Measurements from ENCODE around the gene CCDC60.
A peak's percentile ranks its signal among the peaks of the same experiment; 100 is the strongest.

Gene CCDC60

DNA sequence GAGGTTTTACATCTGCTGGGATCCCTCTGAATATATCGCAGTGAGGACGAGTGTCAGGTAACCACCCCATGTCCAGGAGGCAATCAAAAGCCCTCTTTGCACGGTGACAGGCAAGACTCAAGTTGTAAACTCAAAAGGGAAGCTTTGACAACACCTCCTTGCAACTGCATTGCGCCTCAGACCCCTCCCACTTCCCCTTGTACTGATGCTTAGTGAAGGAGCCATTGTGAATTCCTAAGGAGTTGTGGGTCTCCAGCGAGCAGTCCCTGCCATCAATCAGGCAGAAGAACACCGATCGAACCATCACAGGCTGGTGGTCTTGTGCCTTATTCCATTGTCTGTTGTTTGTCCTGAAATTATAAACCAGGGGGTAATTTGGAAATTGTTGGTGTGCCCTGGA lies 112.6 kb downstream of the CCDC60 start:
- no peak for DNase-seq (ENCODE audit: low read depth)

DNA sequence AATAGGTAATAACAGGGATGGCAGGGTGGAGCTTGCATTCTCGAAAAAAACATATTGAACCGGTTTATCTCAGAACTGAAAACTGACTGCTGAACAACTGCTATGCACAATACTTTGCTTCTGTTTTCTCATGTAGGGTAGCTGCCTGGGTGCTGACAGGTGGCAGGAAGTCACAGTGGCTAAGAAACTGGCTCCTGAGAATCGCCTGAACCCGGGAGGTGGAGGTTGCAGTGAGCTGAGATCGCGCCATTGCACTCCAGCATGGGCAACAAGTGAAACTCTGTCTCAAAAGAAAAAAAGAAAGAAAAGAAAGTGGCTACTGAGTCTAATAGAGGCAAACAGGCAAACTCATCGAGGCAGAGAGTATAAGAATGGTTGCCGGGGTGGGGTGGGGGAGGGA lies 113.1 kb downstream of the CCDC60 start:
- no peak for DNase-seq (ENCODE audit: low read depth)

DNA sequence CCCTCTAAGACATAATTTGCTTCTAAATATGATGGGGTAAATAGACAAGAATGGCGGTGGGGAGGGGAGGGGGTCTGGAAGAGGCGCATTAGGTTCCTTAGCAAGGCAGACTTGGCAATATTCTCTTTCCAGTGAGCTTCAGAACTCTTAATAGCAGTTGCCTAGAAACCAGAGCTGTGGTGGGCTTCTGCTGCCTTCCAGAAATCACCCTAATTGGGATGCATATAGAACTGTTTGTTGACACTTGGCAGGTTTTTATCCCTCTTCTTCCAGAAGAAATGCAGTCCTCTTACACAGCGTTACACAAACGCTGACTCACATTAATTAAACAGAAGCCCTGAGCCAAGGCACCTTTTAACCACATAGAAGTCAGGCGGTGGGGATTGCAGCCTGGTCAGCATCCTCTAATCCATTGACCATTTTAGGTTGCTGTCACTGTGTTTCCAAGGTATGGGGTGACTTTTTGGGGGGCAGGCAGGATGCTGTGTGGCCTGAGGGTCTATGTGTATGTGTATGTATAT lies 114.1 kb downstream of the CCDC60 start:
- no peak for DNase-seq (ENCODE audit: low read depth)

DNA sequence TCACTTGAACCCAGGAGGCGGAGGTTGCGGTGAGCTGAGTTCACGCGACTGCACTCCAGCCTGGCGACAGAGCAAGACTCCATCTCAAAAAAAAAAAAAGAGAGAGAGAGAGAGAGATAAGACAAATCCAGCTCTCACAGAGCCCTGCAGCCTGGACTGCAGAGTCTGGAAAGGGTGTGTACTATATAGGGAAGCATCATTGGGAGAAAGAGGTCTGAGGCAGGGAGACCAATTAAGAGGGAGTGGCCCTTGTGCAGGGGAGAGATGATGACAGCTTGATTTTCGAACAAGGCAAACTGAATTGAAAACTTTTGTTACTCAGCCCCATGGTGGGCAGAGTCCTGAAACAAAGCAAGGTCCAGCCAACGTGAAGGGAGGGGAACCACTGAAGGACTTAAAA lies 116.2 kb downstream of the CCDC60 start:
- DNase-seq (ENCODE audit: low read depth), result no peak

DNA sequence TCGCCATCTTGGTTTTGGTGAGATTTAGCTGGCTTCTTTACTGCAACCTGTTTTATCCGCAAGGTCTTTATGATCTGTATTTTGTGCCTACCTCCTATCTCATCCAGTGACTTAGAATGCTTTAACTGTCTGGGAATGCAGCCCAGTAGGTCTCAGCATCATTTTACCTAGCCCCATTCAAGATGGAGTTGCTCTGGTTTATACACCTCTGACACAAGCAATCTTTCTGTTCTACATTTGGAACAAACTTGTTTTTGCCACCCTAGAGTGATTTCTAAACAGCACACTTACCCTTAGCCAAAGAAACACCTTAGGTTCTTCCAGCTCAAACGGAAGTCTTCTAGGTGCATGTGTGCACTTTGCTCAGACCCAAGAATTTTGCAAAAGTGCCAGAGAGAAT lies 122.3 kb downstream of the CCDC60 start:
- no peak for DNase-seq (ENCODE audit: low read depth)

DNA sequence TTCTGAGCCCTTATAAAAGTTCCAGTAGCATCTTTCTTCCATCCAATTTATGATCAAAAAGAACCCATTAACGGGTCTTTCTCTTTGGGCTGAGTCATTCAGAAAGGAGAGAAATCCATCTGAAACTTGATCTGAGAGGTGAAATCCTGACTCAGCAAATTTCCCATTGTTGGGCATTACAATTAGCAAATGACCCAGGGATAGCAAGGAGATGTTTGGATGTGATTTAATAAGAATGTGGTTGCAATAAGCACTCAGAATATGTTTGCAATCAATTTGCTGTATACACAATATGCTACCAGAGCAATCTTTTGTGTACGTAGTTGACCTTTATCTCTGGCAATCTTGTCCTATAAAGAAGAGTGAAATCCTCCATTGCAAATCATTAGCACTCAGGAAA lies 122.7 kb downstream of the CCDC60 start:
- DNase-seq (ENCODE audit: low read depth), result no peak

DNA sequence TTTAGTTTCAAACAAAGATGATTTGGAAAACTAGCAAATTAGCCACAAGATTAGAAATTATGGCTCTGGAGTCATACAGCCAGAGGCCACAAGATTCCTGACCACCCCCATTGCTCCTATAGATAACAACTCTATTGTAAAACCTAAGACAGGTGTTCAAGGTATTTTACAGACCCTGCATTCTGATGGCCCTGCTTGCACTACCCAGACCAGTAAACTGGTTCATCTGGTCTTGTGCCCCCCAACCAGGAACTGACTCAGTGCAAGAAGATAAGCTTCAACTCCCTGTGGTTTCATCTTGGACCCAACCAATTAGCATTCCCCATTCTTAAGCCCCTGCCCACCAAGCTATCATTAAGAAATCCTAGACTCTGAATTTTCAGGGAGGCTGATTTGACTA lies 125.0 kb downstream of the CCDC60 start:
- DNase-seq (ENCODE audit: low read depth), result no peak

DNA sequence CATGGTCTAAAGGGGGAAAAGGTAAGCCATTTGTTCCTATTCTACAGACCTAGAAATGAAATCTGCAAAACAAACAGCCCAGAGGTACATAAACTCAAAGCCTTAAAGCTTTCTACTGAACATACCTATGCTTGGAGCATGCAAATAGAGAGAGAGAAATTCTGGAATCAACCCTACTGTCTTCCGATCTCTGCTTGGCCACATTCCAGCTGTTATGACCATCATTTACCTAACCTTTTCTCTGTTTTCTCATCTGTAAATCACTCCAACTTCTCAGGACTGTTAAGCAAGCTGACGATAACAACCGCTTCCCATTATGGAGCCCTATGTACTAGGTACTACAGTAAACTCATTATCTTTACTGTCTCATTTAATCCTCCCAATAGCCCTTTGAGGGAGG lies 126.3 kb downstream of the CCDC60 start:
- DNase-seq (ENCODE audit: low read depth), result no peak

DNA sequence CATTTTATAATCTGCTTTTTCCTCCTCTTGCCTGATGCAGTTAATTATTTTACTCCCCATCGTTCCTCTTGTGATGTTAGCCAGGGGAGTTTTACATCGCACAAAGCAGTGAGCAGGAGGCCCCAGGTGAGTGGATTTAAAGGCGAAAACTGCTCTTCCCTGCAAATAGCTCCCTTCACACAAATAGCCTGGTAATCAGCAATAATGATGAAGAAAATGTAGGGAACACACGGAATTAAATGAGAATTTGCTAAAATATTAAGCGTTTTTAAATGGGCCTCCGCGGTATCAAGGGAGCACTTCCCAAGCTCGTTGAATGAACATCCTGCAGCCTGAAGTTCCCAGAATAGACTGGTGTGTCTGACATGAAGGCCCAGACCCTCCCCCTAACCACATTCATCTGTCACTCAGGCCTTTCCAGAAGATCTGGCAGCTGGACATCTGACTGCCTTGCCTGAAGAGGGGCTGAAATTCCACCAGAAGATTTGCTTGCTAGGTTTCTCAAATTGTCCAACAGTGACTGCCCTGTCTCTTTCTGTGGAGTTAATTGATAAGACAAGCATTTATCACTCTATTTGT lies 127.2 kb downstream of the CCDC60 start:
- DNase-seq (ENCODE audit: low read depth), result no peak

DNA sequence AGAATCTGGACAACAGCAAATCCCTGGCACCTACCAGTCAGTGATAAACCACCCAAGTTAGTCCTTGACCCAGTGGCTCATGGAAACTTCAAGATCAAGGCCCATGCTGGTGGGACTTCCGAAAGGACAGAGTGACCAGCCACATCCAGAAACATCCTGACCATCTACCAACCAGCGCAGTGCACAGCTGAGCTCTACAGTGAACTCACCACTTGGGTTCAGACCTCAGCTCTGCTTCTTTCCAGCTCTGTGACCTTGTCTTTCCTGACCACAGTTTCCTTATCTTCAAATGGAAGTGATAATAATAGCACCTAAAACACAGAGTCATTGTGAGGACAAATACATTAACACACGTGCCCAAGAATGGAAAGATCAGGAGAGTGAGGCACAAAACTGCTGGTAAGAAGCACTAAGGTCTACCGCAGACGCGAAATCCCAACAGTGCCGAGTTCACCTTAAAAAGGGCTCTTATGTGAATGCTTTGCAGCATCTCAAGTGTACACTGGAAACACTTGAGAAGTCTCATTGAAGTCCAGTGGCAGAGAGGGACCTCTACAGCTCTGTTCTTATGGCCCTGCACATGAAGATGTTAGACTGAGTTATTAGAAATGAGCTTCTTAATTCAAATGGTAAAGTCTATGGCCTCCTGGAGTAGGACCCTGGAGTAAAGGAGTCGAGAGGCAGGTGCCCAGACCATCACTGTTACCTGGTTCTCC lies 128.8 kb downstream of the CCDC60 start:
- DNase-seq (ENCODE audit: low read depth), result no peak

DNA sequence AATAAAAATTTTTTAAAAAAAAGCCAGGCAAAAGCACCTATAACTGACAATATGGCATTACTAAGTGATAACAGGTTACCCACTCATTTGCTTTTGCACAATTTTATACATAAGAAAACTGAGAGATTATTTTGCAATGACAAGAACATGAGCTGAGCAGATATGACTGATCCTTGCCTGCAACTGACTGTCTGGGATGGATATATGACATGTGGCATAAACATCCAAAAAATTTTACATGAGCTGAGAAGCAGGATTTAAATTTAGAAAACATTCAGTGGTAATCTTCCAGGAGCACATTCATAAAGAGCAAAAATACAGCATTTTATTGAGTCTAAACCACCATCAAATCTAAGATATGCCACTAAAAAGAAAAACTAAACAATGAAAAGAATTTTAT lies 133.8 kb downstream of the CCDC60 start:
- no peak for DNase-seq (ENCODE audit: low read depth)

DNA sequence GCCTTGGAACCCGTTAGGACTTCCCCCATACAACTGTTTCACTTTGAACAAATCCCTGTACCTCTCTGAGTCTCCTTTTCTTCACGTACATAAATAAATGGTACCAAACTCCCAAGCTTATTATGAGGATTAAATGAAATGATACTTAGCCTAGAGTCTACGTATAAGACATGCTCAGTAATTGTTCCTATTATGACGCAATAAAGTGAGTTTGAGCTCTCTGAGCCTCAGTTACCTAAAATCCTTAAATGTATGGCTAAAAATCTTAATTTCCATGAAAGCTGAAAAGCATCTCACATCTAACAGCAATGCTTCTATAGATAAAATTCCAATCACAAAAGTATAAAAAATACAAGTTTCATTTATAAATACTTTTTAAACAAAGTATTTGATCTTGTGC lies 141.1 kb downstream of the CCDC60 start:
- no peak for DNase-seq (ENCODE audit: low read depth)

DNA sequence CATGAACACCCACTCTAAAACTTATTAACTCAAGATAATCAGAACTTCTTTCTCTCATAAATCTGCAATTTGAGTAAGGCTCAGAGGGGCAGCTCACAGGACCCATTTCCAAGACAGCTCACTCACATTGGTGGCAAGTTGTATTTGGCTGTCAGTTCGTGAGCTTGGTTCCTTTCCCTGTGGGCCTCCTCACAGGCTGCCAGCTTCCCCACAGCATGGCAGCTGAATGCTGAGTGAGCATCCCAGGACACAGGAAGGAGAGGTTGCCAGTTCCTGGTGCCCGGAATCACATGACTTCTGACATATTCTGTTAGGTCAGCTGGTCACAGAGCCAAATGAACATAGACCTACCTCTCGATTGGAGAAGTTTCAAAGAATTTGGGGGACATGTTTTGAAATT lies 142.4 kb downstream of the CCDC60 start:
- no peak for DNase-seq (ENCODE audit: low read depth)

DNA sequence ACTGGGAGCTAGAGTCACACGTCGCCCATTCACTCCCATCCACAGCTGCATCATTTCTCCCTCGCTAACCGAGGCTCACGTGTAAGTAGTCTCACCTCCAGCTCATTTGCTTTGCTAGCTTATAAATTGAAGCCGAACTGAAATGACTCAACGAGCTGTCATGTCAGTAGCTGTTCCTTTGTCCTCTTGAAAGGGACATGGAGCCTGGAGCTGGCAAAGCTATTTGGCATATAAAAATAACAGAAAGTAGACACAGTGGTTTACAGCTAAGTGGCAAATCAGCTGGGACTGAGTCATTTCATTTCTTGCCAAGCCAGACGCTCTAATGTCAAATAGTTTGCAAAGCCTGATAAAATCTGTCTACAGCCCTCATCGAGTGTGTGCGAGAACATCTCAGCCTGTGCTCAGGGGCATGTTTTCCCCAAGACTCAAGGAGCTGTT lies 144.6 kb downstream of the CCDC60 start:
- no peak for DNase-seq (ENCODE audit: low read depth)

DNA sequence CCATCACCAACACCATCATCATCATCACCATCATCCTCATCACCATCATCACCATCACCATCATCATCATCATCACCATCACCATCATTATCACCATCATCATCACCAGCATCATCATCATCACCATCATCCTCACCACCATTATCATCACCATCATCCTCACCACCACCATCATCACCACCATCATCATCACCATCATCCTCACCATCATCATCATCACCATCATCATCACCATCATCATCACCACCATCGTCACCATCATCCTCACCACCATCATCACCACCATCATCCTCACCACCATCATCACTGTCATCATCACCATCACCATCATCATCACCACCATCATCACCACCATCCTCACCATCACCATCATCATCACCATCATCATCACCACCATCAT lies 146.0 kb downstream of the CCDC60 start:
- DNase-seq (ENCODE audit: low read depth), result no peak

DNA sequence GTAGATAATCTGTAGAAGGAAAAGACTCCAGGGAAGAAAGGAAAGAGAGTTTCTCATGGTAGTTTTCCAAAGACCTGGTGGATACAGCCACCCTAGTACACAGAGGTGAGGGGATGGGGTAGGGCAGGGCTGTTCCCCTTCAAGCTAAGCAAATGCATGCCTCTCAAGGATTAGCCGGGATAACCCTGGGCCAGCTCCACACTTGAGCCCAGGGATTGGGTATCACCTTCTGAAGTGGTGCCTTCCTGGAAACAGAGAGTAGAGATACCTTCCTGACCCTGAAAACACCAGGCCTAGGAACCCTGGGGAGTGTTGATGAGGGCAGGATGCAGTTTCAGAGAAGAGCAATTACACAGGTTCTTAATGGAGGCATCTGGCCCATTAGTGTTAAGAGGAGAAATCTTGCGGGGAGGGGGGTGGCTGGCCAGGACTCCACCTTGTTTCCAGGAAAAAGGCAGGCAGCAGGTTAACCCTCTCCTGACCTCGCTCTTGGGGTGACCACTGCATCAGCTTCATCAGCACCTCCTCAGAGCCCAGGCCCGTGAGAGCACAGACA lies 152.1 kb downstream of the CCDC60 start:
- DNase-seq (ENCODE audit: low read depth), result no peak

DNA sequence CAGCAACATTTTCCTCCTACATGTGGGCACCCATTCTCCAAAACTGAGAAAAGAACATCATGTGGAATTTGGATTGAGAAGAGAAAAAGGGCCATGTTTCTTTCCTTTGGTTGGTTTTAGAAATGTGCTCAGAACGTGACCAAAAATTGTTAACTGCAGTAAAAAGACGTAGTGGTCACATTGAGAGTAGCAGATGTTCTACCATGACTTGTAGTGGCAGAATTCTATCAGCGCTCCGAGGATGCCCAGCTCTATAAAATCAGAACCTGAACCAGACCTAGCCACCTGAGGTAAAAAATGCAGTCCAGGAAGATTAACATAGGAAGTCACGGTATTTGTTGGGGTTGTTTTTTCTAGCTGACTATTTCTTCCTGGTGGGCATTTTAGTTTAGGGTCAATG lies 157.3 kb downstream of the CCDC60 start:
- DNase-seq (ENCODE audit: low read depth), result no peak

DNA sequence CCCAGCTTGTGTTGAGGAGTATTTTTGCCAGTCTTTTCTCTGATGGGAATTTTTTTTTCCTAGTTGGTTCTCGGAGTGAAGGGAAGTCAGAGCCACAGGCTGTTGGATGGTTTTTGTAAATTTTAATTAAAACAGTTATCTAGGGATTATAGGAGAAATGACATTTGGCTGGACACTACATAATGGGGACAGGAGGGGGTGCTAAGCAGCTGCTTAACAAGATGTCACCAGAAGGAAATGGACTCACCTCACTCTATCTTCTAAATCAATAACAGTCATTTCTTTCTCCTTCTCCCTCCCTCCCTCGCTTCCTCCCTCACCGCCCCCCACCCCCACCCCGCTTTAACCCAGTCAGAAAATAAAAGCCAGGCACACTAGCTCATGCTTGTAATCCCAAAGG lies 165.7 kb downstream of the CCDC60 start:
- DNase-seq (ENCODE audit: low read depth), result no peak

DNA sequence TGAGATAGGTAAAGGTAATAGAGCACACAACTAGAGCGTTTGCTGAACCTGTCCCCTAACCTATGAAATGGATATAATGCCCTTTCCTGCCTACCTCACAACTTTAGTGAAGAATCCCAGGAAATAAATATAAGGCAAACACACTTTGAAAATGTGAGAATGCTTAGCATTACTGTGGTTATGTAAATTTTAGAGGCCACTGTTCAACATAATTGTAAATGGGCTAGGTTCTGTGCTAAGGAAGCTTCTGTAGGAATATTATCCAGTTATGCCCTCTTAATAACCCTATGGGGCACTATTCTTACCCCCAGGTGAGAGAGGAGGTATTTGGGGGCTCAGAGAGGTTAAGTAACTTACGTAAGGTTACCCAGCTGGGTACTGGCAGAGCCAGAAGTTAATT lies 166.5 kb downstream of the CCDC60 start:
- no peak for DNase-seq (ENCODE audit: low read depth)

DNA sequence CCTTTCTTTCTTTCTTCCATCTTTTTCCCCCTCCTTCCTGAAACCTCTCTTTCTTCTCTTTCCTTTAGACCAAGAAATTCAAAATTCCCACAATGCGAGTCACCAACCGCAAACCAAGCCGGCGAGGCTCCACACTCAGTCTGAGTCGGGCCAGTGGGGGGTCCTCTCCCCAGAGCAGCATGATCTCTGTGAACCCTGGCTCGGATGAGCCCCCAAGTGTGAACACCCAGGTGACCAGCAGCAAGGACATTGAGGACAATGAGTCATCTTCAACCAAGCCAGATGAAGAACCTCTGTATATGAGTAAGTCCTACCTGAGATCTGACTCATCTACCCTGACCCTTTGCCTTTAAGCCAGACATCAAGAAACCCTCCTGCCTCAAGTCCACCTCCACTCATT lies 170.5 kb downstream of the CCDC60 start:
- DNase-seq (ENCODE audit: low read depth), result peak; percentile 3

DNA sequence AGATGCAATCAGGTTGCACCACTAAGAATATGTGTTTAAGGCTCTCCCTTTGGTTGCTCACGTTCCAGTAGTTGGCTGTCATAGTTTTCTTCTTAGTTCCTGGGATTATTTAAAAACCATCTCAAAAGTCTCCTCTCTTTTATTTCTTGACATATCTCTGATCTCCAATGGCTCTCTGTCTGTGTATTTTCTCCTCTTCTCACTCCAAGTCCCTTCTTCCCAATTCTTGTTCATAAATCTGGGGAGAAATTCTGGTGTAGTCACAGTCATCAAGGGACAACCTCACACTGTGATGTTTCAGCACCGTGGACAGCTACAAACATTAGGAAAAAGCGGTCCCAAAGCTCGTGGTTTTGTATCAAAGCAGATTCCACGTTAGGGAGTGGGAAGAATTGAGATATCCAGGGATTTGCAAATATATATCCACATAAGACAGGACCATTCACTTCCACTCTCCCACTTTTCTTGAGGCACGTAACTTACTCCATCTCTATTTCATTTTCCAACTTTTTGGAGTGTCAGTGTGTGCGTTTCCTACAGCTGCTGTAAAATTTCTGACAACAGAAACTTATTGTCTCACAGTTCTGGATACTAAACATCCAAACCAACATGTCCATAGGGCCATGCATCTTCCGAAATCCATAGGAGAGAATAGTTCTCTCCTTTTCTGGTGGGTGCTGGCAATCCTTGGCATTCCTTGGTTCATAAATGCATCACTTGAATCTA lies 178.4 kb downstream of the CCDC60 start:
- DNase-seq (ENCODE audit: low read depth), result no peak

DNA sequence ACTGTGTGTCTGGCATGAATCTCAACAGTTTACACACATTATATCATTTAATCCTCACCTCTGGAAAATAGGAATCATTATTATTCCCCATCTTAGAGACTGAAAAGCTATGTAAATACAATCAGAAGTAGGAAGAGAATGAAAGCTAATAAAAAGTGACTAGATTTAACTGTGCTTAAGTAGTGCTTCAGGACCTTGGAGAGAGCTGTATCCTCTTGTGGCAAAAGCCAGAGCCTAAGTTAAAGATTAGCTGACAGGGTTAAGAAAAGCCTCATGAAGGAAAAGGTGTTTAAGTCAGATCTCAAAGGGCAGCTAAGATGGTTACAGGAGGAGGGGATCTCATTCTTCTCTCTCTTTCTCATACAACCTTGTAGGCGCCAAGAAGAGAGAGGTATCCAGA lies 193.7 kb downstream of the CCDC60 start:
- DNase-seq (ENCODE audit: low read depth), result peak; percentile 37

DNA sequence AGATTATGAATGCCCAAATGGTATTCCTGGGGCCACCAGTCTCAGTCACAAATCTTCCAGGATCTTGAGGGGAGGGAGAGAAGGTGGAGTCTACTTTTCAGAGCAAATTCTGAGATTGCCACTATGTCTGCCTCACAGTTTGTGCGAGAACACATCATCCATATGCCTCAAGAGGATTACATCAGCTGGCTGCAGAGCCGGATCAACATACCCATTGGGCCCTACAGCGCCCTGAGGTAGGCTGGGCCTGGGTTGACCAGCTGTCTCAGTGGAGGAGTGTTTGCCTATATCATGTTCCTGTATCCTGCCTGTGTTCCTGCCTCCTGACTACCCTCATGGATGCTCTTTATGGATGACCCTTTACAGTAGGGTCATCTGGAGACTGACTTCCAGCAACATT lies 205.9 kb downstream of the CCDC60 start:
- DNase-seq (ENCODE audit: low read depth), result no peak

Measured in iris pigment epithelial cell (primary cell).